Epithelial cell of proximal tubule (primary cell): ENCODE measurements around the gene SYT13. TPM values are rescaled to one million over a fixed set of nuclear protein-coding genes. Genes with fewer than 3 reads are reported as not detected.

Source experiments
- DNase-seq: peaks from one replicate; pipeline ENCODE4 v3.0.0-alpha.2; 2011; ENCODE audit warnings: low read depth
- H3K4me3 ChIP-seq: 2 replicates; pipeline ENCODE4 v1.5.1; 2011; ENCODE audit warnings: low read depth, mild to moderate bottlenecking, low read length
- total RNA-seq: library from RNA; depleted of rRNA; stranded (reverse); fragments of >200 nt; gene quantifications from 2 replicates; pipeline ENCODE4 v1.2.3, GENCODE V29; 2015
- TF ChIP-seq, protein P1 (sequence below): conservative IDR thresholded peaks from 2 replicates; pipeline ENCODE4 v1.5.1; 2012; ENCODE audit warnings: low read depth, mild to moderate bottlenecking, low read length

SYT13 gene
- total RNA-seq, 1 donor from 2014 or later, result 5.4 TPM

DNA sequence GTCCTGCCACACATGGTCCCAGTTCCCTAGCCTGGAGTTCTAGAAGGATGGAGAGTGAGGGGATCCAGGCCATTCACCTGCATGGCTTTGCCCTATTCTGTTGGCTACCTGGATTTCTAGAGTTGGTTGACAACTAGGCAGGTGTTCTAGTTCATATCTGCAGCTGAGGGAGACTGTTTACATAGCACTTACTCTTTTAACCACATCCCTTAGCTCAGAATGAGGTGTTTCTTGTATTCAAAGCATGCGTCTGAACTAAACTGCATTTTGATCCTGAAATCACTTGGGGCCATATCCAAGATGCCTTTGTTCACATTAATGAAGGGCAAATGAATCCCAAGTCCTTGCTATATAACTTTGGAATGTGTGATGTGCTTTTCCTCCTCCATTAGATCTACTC lies 60.9 kb downstream of the SYT13 start:
- no peak for DNase-seq
- TF ChIP-seq, protein P1, sequence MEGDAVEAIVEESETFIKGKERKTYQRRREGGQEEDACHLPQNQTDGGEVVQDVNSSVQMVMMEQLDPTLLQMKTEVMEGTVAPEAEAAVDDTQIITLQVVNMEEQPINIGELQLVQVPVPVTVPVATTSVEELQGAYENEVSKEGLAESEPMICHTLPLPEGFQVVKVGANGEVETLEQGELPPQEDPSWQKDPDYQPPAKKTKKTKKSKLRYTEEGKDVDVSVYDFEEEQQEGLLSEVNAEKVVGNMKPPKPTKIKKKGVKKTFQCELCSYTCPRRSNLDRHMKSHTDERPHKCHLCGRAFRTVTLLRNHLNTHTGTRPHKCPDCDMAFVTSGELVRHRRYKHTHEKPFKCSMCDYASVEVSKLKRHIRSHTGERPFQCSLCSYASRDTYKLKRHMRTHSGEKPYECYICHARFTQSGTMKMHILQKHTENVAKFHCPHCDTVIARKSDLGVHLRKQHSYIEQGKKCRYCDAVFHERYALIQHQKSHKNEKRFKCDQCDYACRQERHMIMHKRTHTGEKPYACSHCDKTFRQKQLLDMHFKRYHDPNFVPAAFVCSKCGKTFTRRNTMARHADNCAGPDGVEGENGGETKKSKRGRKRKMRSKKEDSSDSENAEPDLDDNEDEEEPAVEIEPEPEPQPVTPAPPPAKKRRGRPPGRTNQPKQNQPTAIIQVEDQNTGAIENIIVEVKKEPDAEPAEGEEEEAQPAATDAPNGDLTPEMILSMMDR, result no peak
- H3K4me3 ChIP-seq, result no peak overlapping the region

DNA sequence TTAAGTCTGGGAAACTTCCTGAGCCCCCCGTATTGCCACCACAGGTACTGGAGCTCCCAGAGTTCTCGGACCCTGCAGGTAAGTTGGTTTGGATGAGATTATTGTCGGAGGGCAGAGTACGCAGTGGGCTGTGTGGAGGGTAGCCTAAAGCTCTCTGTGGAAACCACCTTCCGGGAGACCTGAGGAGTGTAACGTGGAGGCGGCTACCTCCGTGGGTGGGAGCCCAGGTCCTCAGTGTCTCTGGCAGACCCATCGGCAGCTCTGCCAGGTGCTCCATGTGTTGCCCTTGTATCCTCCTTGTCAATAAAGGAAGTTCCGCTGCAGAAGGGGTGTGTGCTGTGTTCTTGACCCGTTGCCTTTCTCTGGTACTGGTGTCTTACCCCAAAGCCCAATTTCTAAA lies 61.4 kb downstream of the SYT13 start:
- no peak overlapping the region for H3K4me3 ChIP-seq
- no peak for DNase-seq
- TF ChIP-seq, protein P1, result no peak

DNA sequence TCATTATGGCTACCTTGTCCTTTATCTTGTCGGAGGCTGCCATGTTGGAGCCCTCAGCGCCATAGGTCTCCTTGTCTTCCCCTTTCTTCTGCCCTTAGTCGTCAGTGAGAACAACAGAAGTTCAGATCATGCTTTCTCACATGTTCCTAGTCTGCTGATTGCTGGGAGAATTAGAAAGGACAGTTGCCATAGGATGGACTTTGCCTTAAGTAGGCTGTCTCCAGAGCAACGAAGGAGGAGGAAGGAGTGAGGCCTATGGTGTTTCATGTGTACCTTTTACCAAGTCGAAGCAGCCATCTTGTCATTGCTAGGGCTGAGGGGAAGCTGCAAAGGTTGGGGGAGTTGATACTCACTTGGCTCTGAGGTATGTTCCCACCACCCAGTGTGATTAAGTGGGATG lies 62.6 kb downstream of the SYT13 start:
- TF ChIP-seq, protein P1, result no peak
- H3K4me3 ChIP-seq, result no peak overlapping the region
- no peak for DNase-seq

DNA sequence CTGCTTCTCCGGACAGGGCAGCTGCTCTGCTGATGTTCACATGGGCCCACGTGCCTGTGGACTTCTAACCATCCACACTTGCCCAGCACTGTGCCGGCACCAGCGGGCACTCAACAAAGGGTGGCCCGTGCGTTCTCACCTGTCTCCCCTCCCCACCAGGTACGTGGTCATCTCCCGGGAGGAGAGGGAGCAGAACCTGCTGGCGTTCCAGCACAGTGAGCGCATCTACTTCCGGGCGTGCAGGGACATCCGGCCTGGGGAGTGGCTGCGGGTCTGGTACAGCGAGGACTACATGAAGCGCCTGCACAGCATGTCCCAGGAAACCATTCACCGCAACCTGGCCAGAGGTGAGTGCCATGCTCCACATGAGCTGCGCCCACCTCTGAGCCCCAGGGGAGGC lies 66.7 kb downstream of the SYT13 start:
- no peak overlapping the region for H3K4me3 ChIP-seq
- no peak for DNase-seq
- TF ChIP-seq, protein P1, result no peak

DNA sequence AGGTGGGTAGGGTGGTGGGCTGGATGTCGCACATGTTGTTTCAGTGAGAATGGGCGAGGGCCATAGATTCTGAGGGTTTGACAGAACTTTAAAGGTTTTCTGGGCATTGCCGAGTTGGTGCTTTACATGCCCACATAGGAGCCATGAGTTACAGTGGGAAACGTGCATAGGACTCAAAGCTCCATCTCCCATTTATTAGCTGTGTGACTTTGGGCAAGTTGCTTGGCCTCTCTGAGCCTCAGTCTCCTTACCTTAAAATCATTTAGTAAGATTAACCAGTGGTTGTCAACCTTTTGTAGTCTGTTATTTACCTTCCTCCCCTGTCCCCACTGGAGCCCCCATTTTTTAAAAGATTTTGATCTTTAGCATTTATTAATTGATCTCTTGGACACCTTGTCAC lies 67.4 kb downstream of the SYT13 start:
- H3K4me3 ChIP-seq, result no peak overlapping the region
- TF ChIP-seq, protein P1, result no peak
- DNase-seq, result no peak

DNA sequence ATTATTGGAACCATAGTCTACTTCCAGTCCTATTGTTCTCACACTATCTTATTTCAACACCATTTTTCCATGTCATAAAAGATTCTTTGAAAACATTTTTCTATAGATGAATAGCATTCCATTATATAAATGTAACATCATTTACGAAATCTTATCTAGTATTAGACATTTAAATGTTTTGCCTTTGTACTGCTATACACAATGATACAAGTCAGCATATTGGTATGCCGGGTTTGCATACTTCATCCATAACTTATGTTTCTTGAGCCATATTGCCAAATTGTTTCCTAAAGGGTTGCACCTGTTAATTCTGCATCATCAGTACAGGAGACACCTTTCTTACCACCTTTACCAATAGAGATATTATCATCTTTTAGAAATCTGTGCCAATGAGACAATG lies 68.2 kb downstream of the SYT13 start:
- TF ChIP-seq, protein P1, result no peak
- DNase-seq, result no peak
- no peak overlapping the region for H3K4me3 ChIP-seq

DNA sequence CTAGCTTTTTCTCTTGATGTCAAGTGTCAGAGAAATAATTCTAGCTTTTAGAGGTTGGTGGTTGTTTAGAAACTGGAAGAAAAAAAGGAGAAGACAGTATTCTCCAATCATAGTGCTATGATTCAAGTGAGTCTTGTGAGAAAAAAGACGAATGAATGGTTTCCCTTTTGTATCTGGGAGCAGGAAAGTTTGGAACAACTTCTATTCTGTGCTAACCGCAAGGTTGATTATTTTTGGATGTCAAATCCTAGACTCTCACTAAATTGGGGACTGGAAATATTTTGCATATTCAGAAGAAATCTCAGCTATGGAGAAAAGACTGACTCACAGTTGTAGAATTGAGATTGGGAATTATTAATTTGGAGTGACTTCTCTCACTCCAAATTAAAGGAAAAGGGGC lies 69.2 kb downstream of the SYT13 start:
- no peak overlapping the region for H3K4me3 ChIP-seq

More for the DNA sequence above, 69.2 kb downstream of the SYT13 start:
- no peak for DNase-seq
- TF ChIP-seq, protein P1, result no peak
